Smooth muscle cell (in vitro differentiated cells): ENCODE data around the gene CD300E. TPM values are rescaled to one million over a fixed set of nuclear protein-coding genes. Genes with fewer than 3 reads are reported as not detected.

ENCODE experiments used
- DNase-seq: peaks from one replicate; lab custom pipeline; 2025; ENCODE audit not compliant: unreplicated experiment; lab: John Stamatoyannopoulos, UW
- H2AFZ ChIP-seq: fragments of 200-600 bp; sonication (generic); 2 replicates; pipeline ENCODE4 v1.6.0; 2016; ENCODE audit warnings: antibody characterized with exemption, low read depth, mild to moderate bottlenecking
- H3F3A ChIP-seq: fragments of 200-600 bp; sonication (generic); 2 replicates; pipeline ENCODE4 v1.6.0; 2017; ENCODE audit warnings: antibody characterized with exemption, low read depth
- H3K27ac ChIP-seq: fragments of 200-600 bp; sonication (generic); 2 replicates; pipeline ENCODE4 v1.5.1; 2016; ENCODE audit warnings: low read depth, mild to moderate bottlenecking
- H3K27me3 ChIP-seq: fragments of 200-600 bp; sonication (generic); 2 replicates; pipeline ENCODE4 v1.6.1; 2016; ENCODE audit warnings: low read depth, mild to moderate bottlenecking
- H3K36me3 ChIP-seq: fragments of 200-600 bp; sonication (generic); 2 replicates; pipeline ENCODE4 v1.5.1; 2016; ENCODE audit warnings: low read depth
- H3K4me1 ChIP-seq: fragments of 200-600 bp; sonication (generic); 2 replicates; pipeline ENCODE4 v1.5.1; 2016; ENCODE audit warnings: low read depth
- H3K4me2 ChIP-seq: fragments of 200-600 bp; sonication (generic); 2 replicates; pipeline ENCODE4 v1.6.0; 2016; ENCODE audit warnings: mild to moderate bottlenecking
- H3K4me3 ChIP-seq: fragments of 200-600 bp; sonication (generic); 2 replicates; pipeline ENCODE4 v1.5.1; 2016; ENCODE audit warnings: mild to moderate bottlenecking
- H3K79me2 ChIP-seq: fragments of 200-600 bp; sonication (generic); 2 replicates; pipeline ENCODE4 v1.6.0; 2016; ENCODE audit warnings: low read depth, mild to moderate bottlenecking
- H3K9ac ChIP-seq: fragments of 200-600 bp; sonication (generic); 2 replicates; pipeline ENCODE4 v1.6.0; 2016; ENCODE audit warnings: low read depth
- H3K9me3 ChIP-seq: fragments of 200-600 bp; sonication (generic); replicated peaks from 2 replicates; pipeline ENCODE4 v1.5.1; 2016; ENCODE audit warnings: low read depth
- H4K20me1 ChIP-seq: fragments of 200-600 bp; sonication (generic); 2 replicates; pipeline ENCODE4 v1.6.0; 2016; ENCODE audit warnings: low read depth
- WGBS: methylation state at CpG from one replicate; pipeline ENCODE4 v1.1.7; 2016; ENCODE audit warnings: low lambda C conversion rate; 5-methylcytosine and 5-hydroxymethylcytosine counted together
- polyA plus RNA-seq: library from polyadenylated mRNA; unstranded; fragments of >200 nt; fragmentation: Nextera tagmentation; extraction: Ambion mirVana; gene quantifications from 2 replicates; pipeline ENCODE4 v1.2.1, GENCODE V29; 2016
- total RNA-seq: library from RNA; depleted of rRNA; stranded (reverse); fragments of >200 nt; gene quantifications from 2 replicates; pipeline ENCODE4 v1.2.3, GENCODE V29; 2014
- TF ChIP-seq, protein P1 (sequence below): fragments of 200-600 bp; sonication (generic); IDR thresholded peaks from 2 replicates; pipeline ENCODE4 v1.5.1; 2017; ENCODE audit warnings: borderline replicate concordance, mild to moderate bottlenecking, antibody characterized with exemption; ENCODE audit not compliant: insufficient read depth, poor library complexity, severe bottlenecking

Gene CD300E
- total and polyA plus RNA-seq, 2 experiments from 2014 or later = not detected

DNA sequence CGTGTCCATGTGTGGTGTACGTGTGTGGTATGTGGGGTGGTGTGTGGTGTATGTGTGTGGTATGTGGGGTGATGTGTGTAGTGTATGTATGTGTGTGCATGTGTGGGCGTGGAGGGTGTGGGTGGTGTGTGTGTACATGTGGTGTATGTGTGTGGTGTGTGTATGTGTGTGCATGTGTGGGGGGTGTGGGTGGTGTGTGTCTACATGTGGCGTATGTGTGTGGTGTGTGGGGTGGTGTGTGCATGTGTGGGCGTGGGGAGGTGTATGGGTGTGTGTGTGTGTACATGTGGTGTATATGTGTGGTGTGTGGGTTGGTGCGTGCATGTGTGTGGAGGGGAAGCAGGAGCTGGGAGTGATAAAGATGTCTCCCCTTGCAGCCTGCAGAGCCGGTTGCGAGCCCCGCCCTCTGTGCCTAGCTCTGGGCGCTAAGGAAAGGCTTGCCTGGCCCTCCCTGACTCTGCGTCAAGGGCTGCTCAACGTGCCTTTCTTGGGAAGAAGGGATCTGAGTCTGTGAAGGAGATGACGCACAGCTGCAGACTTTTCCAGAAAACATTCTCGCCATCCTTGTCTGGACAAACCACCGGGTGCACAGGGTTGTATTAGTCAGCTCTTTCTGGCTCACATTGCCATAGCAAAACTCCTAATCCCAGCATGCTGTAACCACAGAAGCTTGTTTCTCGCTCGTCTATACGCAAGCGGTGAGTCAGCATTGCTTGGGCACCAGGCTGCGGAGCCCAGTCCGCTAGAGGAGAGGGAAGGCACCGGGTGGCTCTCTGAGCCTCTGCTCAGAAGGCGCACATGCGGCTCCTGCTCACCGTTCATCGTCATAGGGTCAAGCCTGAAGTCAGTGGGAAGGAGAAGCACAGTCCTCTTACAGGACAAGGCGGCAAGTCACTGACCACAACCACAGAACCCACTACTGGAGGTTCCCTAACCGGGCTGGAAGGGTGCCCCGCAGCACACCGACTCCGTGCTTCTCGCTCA lies 54.2 kb downstream of the CD300E start:
- Histone ChIP-seq H3K4me1 (peaks cover 6% of the 10 kb centered on the region), H3K27me3 (no peaks in the 10 kb centered on the region), H3K36me3 (no peaks in the 10 kb centered on the region), H3K9ac (peak overlapping the region; percentile 34), H3K4me2 (peak overlapping the region; percentile 44), H3F3A (peaks cover 10% of the 10 kb centered on the region), H4K20me1 (no peaks in the 10 kb centered on the region), H3K9me3 (no peaks in the 10 kb centered on the region), H3K27ac (peak overlapping the region; percentile 85), H3K4me3 (no peak overlapping the region), H3K79me2 (no peaks in the 10 kb centered on the region), H2AFZ (no peak overlapping the region)
- 29% methylated on average over 28 of the region's 32 CpGs for WGBS
- TF ChIP-seq, protein P1, sequence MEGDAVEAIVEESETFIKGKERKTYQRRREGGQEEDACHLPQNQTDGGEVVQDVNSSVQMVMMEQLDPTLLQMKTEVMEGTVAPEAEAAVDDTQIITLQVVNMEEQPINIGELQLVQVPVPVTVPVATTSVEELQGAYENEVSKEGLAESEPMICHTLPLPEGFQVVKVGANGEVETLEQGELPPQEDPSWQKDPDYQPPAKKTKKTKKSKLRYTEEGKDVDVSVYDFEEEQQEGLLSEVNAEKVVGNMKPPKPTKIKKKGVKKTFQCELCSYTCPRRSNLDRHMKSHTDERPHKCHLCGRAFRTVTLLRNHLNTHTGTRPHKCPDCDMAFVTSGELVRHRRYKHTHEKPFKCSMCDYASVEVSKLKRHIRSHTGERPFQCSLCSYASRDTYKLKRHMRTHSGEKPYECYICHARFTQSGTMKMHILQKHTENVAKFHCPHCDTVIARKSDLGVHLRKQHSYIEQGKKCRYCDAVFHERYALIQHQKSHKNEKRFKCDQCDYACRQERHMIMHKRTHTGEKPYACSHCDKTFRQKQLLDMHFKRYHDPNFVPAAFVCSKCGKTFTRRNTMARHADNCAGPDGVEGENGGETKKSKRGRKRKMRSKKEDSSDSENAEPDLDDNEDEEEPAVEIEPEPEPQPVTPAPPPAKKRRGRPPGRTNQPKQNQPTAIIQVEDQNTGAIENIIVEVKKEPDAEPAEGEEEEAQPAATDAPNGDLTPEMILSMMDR = no peak
- DNase-seq = peak; percentile 87

DNA sequence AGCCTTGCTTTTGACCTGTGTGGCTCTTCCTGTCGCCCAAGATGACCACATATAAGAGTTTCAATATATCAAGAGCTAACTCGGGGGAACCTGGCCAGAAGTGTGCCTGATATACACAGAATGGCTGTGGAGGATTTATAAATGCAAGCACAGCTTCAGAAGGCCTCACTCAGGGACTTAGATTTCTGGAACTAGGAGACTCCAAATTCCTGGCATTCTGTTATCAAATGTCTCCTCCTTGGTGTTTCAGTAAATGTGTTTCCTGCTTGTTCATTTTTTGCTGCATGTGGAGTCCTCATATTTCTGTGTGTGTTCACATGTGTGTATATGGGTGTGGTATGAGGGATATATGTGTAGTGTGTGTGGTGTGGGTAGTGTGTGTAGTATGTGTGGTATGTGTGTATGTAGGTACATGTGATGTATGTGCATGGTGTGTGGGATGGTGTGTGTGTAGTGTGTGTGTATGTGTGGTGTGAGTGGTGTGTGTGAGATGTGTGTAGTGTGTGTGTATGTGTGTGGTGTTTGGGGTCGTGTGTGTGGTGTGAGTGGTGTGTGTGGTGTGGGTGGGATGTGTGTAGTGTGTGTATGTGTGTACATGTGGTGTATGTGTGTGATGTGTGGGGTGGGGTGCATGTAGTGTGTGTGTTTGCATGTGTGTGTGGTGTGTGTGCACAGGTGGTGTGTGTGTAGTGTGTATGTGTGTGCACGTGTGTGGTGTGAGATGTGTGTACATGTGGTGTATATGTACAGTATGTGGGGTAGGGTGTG lies 55.2 kb downstream of the CD300E start:
- Histone ChIP-seq H3F3A (peaks cover 10% of the 10 kb centered on the region), H3K4me1 (peaks cover 6% of the 10 kb centered on the region), H3K27me3 (no peaks in the 10 kb centered on the region), H3K9ac (peak overlapping the region; percentile 0), H4K20me1 (no peaks in the 10 kb centered on the region), H3K79me2 (no peaks in the 10 kb centered on the region), H3K36me3 (no peaks in the 10 kb centered on the region), H3K4me2 (peak overlapping the region; percentile 39), H3K27ac (peak overlapping the region; percentile 68), H3K4me3 (no peak overlapping the region), H3K9me3 (no peaks in the 10 kb centered on the region), H2AFZ (no peak overlapping the region)
- WGBS = 80% methylated on average over 4 of the region's 4 CpGs
- TF ChIP-seq, protein P1 = no peak
- DNase-seq = no peak

DNA sequence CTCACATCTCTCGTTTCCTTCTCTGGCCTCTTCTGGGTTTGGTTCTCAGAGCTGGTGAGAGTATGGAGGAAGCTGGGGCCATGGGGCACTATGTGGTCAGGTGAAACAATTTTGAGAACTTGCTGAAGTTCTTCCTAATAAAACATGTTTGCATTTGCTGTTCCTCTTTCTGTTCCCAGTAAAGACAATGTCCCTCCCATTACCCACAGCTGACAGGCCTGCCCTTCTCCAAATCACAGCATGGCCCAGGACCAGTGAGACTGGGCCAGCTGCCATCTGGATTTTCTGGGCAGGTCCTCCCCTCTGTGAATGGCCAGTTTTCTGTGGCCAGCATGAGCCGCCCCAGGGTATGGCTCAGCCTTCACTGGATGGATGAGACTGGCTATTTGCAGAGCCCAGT lies 56.1 kb downstream of the CD300E start, which contains the start of gene CD300H:
Gene CD300H, minus strand, starts transcription at position 113 of the 400 bp plus-strand sequence.
- no peaks in the 10 kb centered on the region for H3K79me2 ChIP-seq
- H3K9me3 ChIP-seq = no peaks in the 10 kb centered on the region
- peaks cover 6% of the 10 kb centered on the region for H3K4me1 ChIP-seq
- no peaks in the 10 kb centered on the region for H3K27me3 ChIP-seq
- no peaks in the 10 kb centered on the region for H4K20me1 ChIP-seq
- TF ChIP-seq, protein P1 = no peak
- no peak within 1 kb of the TSS for H3K4me3 ChIP-seq
- H3K9ac ChIP-seq = peak within 1 kb of the TSS; percentile 0
- H3K27ac ChIP-seq = peak within 1 kb of the TSS; percentile 68
- peak within 1 kb of the TSS; percentile 29 for H2AFZ ChIP-seq
- H3K4me2 ChIP-seq = peak within 1 kb of the TSS; percentile 49
- no peaks in the 10 kb centered on the region for H3K36me3 ChIP-seq
- H3F3A ChIP-seq = peaks cover 10% of the 10 kb centered on the region
- WGBS = 90% methylated on average over 2 of the region's 2 CpGs
- DNase-seq = no peak
